Common myeloid progenitor, CD34-positive (primary cell): ENCODE data around the gene KIF16B.

ENCODE experiments used
- CTCF ChIA-PET: fragments of 350-600 bp; sonication (Branson Sonifier 250); formaldehyde crosslinking; loops from one replicate; lab custom pipeline; 2021; ENCODE audit warnings: antibody characterized with exemption; lab: Charles Lee
- POLR2A ChIA-PET: fragments of 350-600 bp; sonication (Branson Sonifier 250); formaldehyde crosslinking; loops from one replicate; lab custom pipeline; 2021; ENCODE audit warnings: antibody characterized with exemption; lab: Charles Lee
- DNase-seq, 3 donors: peaks; one replicate each; pipeline versions ENCODE4 v3.0.0 to v3.0.0-alpha.2; 2013
- H3K27ac ChIP-seq, 2 experiments: 1 replicate in 1 of 2; 2 replicates in 1 of 2; pipeline ENCODE4 v1.7.0; 2013; ENCODE audit warnings: inconsistent platforms in 2 of 2, low read length in 2 of 2, mild to moderate bottlenecking in 2 of 2, low read depth in 1 of 2, moderate library complexity in 1 of 2; ENCODE audit not compliant: severe bottlenecking in 2 of 2, insufficient read depth in 1 of 2, poor library complexity in 1 of 2
- H3K27me3 ChIP-seq, 5 experiments: replicated peaks in 2 of 5; 1 replicate in 3 of 5; 2 replicates in 2 of 5; pipeline versions ENCODE4 v1.6.1 to v1.7.0; 2013; ENCODE audit warnings: low read length in 4 of 5, mild to moderate bottlenecking in 2 of 5, moderate library complexity in 2 of 5, inconsistent platforms in 1 of 5; ENCODE audit not compliant: insufficient read depth in 5 of 5, control insufficient read depth in 4 of 5
- H3K36me3 ChIP-seq, 4 experiments: 1 replicate in 2 of 4; 2 replicates in 2 of 4; pipeline versions ENCODE4 v1.6.1 to v1.7.0; 2013; ENCODE audit warnings: low read length in 3 of 4, control low read depth in 1 of 4, mild to moderate bottlenecking in 1 of 4; ENCODE audit not compliant: control insufficient read depth in 4 of 4, insufficient read depth in 4 of 4
- H3K4me1 ChIP-seq, 4 experiments: 1 replicate in 3 of 4; 2 replicates in 1 of 4; pipeline versions ENCODE4 v1.6.1 to v1.7.1; 2013; ENCODE audit warnings: low read length in 3 of 4, mild to moderate bottlenecking in 3 of 4, control low read depth in 1 of 4, inconsistent platforms in 1 of 4, moderate library complexity in 1 of 4; ENCODE audit not compliant: control insufficient read depth in 4 of 4, insufficient read depth in 4 of 4; ENCODE audit errors: control extremely low read depth in 1 of 4
- H3K4me3 ChIP-seq, 7 experiments: 1 replicate in 4 of 7; 2 replicates in 3 of 7; pipeline versions ENCODE4 v1.5.1 to v1.7.0; 2013; ENCODE audit warnings: mild to moderate bottlenecking in 7 of 7, low read length in 6 of 7, moderate library complexity in 6 of 7, inconsistent platforms in 2 of 7, low read depth in 2 of 7, control low read depth in 1 of 7; ENCODE audit not compliant: insufficient read depth in 4 of 7, control insufficient read depth in 1 of 7; ENCODE audit errors: extremely low read depth in 1 of 7
- H3K9me3 ChIP-seq, 5 experiments: 1 replicate in 4 of 5; 2 replicates in 1 of 5; pipeline versions ENCODE4 v1.6.1 to v1.7.1; 2013; ENCODE audit warnings: low read length in 4 of 5, mild to moderate bottlenecking in 2 of 5, inconsistent platforms in 1 of 5, low read depth in 1 of 5, moderate library complexity in 1 of 5; ENCODE audit not compliant: control insufficient read depth in 4 of 5, insufficient read depth in 2 of 5; ENCODE audit errors: control extremely low read depth in 1 of 5
- WGBS: methylation state at CpG from one replicate; pipeline ENCODE4 v1.1.5; 2013; ENCODE audit not compliant: insufficient coverage; 5-methylcytosine and 5-hydroxymethylcytosine counted together

The KIF16B gene

GRCh38 chr20:16517946-16518783 is 55.1 kb downstream of the KIF16B start:
- ChIA-PET POLR2A (no interaction called here), CTCF (interaction anchor here (0.8 kb wide), 1 partner anchor 26 kb away, joined by 3 read pairs; no protein-coding TSS in a partner anchor)
- peaks cover 0 to 3% (median 0%) of the 10 kb centered on the region in 4 experiments for H3K4me1 ChIP-seq
- H3K27me3 ChIP-seq, result no peaks in the 10 kb centered on the region
- no peak overlapping the region for H3K4me3 ChIP-seq
- H3K36me3 ChIP-seq, result no peaks in the 10 kb centered on the region
- no peak overlapping the region for H3K27ac ChIP-seq
- H3K9me3 ChIP-seq, result no peaks in the 10 kb centered on the region
- DNase-seq, result peak; percentile 13 to 40 (median 30)
- 96% methylated on average over 10 of the region's 14 CpGs for WGBS

GRCh38 chr20:16516794-16517193 is 56.5 kb downstream of the KIF16B start:
- POLR2A ChIA-PET, result no interaction called here

GRCh38 chr20:16515046-16515445 is 58.2 kb downstream of the KIF16B start:
- Histone ChIP-seq H3K9me3 (no peaks in the 10 kb centered on the region), H3K4me1 (peaks cover 0 to 3% (median 0%) of the 10 kb centered on the region in 4 experiments), H3K36me3 (peaks cover 0 to 11% (median 3%) of the 10 kb centered on the region in 4 experiments), H3K27ac (no peak overlapping the region), H3K4me3 (no peak overlapping the region), H3K27me3 (no peaks in the 10 kb centered on the region)
- CTCF ChIA-PET, result no interaction called here
- no peak for DNase-seq
- WGBS, result no CpG with 5 or more reads among the region's 2 CpGs
- POLR2A ChIA-PET, result no interaction called here

More at GRCh38 chr20:16516794-16517193, 56.5 kb downstream of the KIF16B start:
- Histone ChIP-seq H3K27ac (no peak overlapping the region), H3K27me3 (no peaks in the 10 kb centered on the region), H3K36me3 (peaks cover 0 to 4% (median 0%) of the 10 kb centered on the region in 4 experiments), H3K4me3 (no peak overlapping the region), H3K4me1 (peaks cover 0 to 3% (median 0%) of the 10 kb centered on the region in 4 experiments), H3K9me3 (no peaks in the 10 kb centered on the region)
- WGBS, result 100% methylated on average over 1 of the region's 1 CpG
- DNase-seq, result no peak
- CTCF ChIA-PET, result interaction anchor here (0.8 to 1.9 kb wide), 4 partner anchors 20 to 245 kb away, joined by 3 to 8 read pairs (median 4); no protein-coding TSS in a partner anchor

GRCh38 chr20:16514140-16514539 is 59.1 kb downstream of the KIF16B start:
- POLR2A ChIA-PET, result interaction anchor here (0.7 kb wide), 1 partner anchor 25 kb away, joined by 3 read pairs; no protein-coding TSS in a partner anchor
- CTCF ChIA-PET, result no interaction called here

GRCh38 chr20:16505894-16506293 is 67.4 kb downstream of the KIF16B start:
- 71% methylated on average over 3 of the region's 8 CpGs for WGBS
- H3K27me3 ChIP-seq, result no peaks in the 10 kb centered on the region
- no peak overlapping the region for H3K27ac ChIP-seq
- ChIA-PET CTCF (no interaction called here), POLR2A (interaction anchor here (0.6 to 0.7 kb wide), 2 partner anchors 39 to 89 kb away, joined by 3 read pairs; no protein-coding TSS in a partner anchor)
- no peaks in the 10 kb centered on the region for H3K9me3 ChIP-seq
- no peak overlapping the region for H3K4me3 ChIP-seq
- H3K36me3 ChIP-seq, result peaks cover 8 to 45% (median 20%) of the 10 kb centered on the region in 4 experiments
- peak in 1 of 3 donors; percentile 1 for DNase-seq
- H3K4me1 ChIP-seq, result no peaks in the 10 kb centered on the region

More at GRCh38 chr20:16514140-16514539, 59.1 kb downstream of the KIF16B start:
- peaks cover 0 to 11% (median 3%) of the 10 kb centered on the region in 4 experiments for H3K36me3 ChIP-seq
- H3K27ac ChIP-seq, result no peak overlapping the region
- no peak overlapping the region for H3K4me3 ChIP-seq
- no CpG with 5 or more reads among the region's 4 CpGs for WGBS
- H3K9me3 ChIP-seq, result no peaks in the 10 kb centered on the region
- H3K4me1 ChIP-seq, result peaks cover 0 to 3% (median 0%) of the 10 kb centered on the region in 4 experiments
- no peaks in the 10 kb centered on the region for H3K27me3 ChIP-seq
- no peak for DNase-seq

GRCh38 chr20:16501301-16501700 is 71.9 kb downstream of the KIF16B start:
- H3K4me3 ChIP-seq, result no peak overlapping the region
- no peak overlapping the region for H3K27ac ChIP-seq
- DNase-seq, result no peak
- no peaks in the 10 kb centered on the region for H3K4me1 ChIP-seq
- POLR2A ChIA-PET, result no interaction called here
- CTCF ChIA-PET, result interaction anchor here (0.7 kb wide), 1 partner anchor 206 kb away, joined by 3 read pairs; no protein-coding TSS in a partner anchor
- peaks cover 3 to 29% (median 16%) of the 10 kb centered on the region in 4 experiments for H3K36me3 ChIP-seq
- H3K9me3 ChIP-seq, result no peaks in the 10 kb centered on the region
- no peaks in the 10 kb centered on the region for H3K27me3 ChIP-seq
- 100% methylated on average over 1 of the region's 2 CpGs for WGBS

- ChIA-PET CTCF (no interaction called here), POLR2A (no interaction called here)
- DNase-seq, result no peak
- no peaks in the 10 kb centered on the region for H3K4me1 ChIP-seq
- no peak overlapping the region for H3K4me3 ChIP-seq
- WGBS, result 80% methylated on average over 1 of the region's 3 CpGs
- no peaks in the 10 kb centered on the region for H3K9me3 ChIP-seq
- no peaks in the 10 kb centered on the region for H3K27me3 ChIP-seq
- no peak overlapping the region for H3K27ac ChIP-seq
- H3K36me3 ChIP-seq, result peaks cover 3 to 18% (median 13%) of the 10 kb centered on the region in 4 experiments
Measured at GRCh38 chr20:16500197-16500596, 73.1 kb downstream of the KIF16B start.
